H1 (cell line): ENCODE measurements around the gene TMEM54. TPM values are rescaled to one million over a fixed set of nuclear protein-coding genes. Genes with fewer than 3 reads are reported as not detected.

Source experiments
- CEBPB ChIP-seq: IDR thresholded peaks from 2 replicates; pipeline ENCODE4 v1.6.1; 2012; ENCODE audit warnings: low read depth, low read length
- CREB1 ChIP-seq: IDR thresholded peaks from 2 replicates; pipeline ENCODE4 v1.6.1; 2012; ENCODE audit warnings: inconsistent platforms
- CTBP2 ChIP-seq: IDR thresholded peaks from 2 replicates; pipeline ENCODE4 v1.7.0; 2011; ENCODE audit warnings: borderline replicate concordance, mild to moderate bottlenecking, moderate library complexity, mixed read lengths, low read length; ENCODE audit not compliant: insufficient read depth, insufficient read length
- CTCF ChIP-seq, 3 experiments: IDR thresholded peaks; 1 replicate in 2 of 3; 2 replicates in 1 of 3; pipeline versions ENCODE4 v1.5.1 to v1.6.1; 2011; ENCODE audit warnings: low read length in 3 of 3, mild to moderate bottlenecking in 3 of 3, inconsistent platforms in 2 of 3, low read depth in 1 of 3, moderate library complexity in 1 of 3; ENCODE audit not compliant: insufficient read depth in 1 of 3; ENCODE audit errors: control extremely low read depth in 1 of 3
- GABPA ChIP-seq: IDR thresholded peaks from 2 replicates; pipeline ENCODE4 v1.6.1; 2011; ENCODE audit warnings: mild to moderate bottlenecking, low read length, moderate library complexity, borderline replicate concordance; ENCODE audit not compliant: insufficient read depth
- POLR2AphosphoS5 ChIP-seq: IDR thresholded peaks from 2 replicates; pipeline ENCODE4 v1.6.1; 2011; ENCODE audit warnings: low read depth, low read length
- RAD21 ChIP-seq, 2 experiments: IDR thresholded peaks in 1 of 2; conservative IDR thresholded peaks in 1 of 2; 2 replicates each; pipeline ENCODE4 v1.6.1; 2011; ENCODE audit warnings: low read depth in 2 of 2, low read length in 2 of 2, improper control_type of control experiment in 1 of 2, inconsistent platforms in 1 of 2, mild to moderate bottlenecking in 1 of 2, moderate library complexity in 1 of 2
- TAF1 ChIP-seq: IDR thresholded peaks from 2 replicates; pipeline ENCODE4 v1.6.1; 2011; ENCODE audit warnings: mild to moderate bottlenecking, low read depth, low read length
- polyA plus RNA-seq, 7 experiments: library from polyadenylated mRNA; depleted of rRNA in 3 of 7; stranded (reverse) in 5 of 7; unstranded in 2 of 7; fragments of >200 nt in 5 of 7; fragments of 200-250 nt in 2 of 7; gene quantifications; 1 replicate in 5 of 7; 2 replicates in 1 of 7; 4 replicates in 1 of 7; pipeline versions ENCODE4 v1.2.1 to v1.2.3, GENCODE V29; 2011 to 2013; ENCODE audit warnings: missing spikeins in 2 of 7, mixed read lengths in 2 of 7
- total RNA-seq: library from RNA; stranded (reverse); fragmentation: NEBNext Ultra II Directional; extraction: Animal tissue kit (Norgen Biotek cat#: 25700); gene quantifications from 2 replicates; pipeline ENCODE4 v1.2.1, GENCODE V29; 2021

The TMEM54 gene
- total and polyA plus RNA-seq, 2 of the 8 experiments (the other 6 are each of a cell fraction or from before 2014, with no cell fraction given), result 9.5 to 58.7 TPM

GRCh38 chr1:32897082-32898049 is 3.8 kb downstream of the TMEM54 start (continued):
- TF ChIP-seq CTBP2 (no peak), POLR2AphosphoS5 (no peak), CEBPB (no peak), CTCF (IDR thresholded peaks at IDR 0.05; ENCODE audit: control extremely low read depth in 1 of 3, insufficient read depth in 1 of 3, low read depth in 1 of 3, low read length in 3 of 3) (no peak), RAD21 (IDR thresholded peaks at IDR 0.05 in 1 of 2, conservative IDR thresholded peaks at IDR 0.05 in 1 of 2; ENCODE audit: low read depth in 2 of 2, low read length in 2 of 2) (no peak), CREB1 (no peak), TAF1 (no peak), GABPA (no peak)
